Pancreas (tissue), 10 donors: ENCODE results near the gene ZG16B. TPM values are rescaled to one million over a fixed set of nuclear protein-coding genes. Genes with fewer than 3 reads are reported as not detected.

Experiments
- ATAC-seq, 4 donors: fragments of 200-7000 bp; cut with Tn5 transposase; one replicate each; pipeline versions ENCODE4 v1.8.0 to v1.9.1; 2020; ENCODE audit warnings: mild to moderate bottlenecking in 4 of 4, moderate library complexity in 4 of 4
- DNase-seq, 6 donors: peaks; one replicate each; pipeline ENCODE4 v3.0.0-alpha.2; 2020
- FAIRE-seq: peaks from 2 replicates; lab custom pipeline; 2012; peaks lifted over from hg19 to GRCh38; lab: Jason Lieb, UNC
- H3K27ac ChIP-seq, 4 donors: fragments of 200-600 bp; sonication (generic); 1 replicate in 3 of 4; 2 replicates in 1 of 4; pipeline versions ENCODE4 v1.5.0 to v1.8.0; 2020
- H3K27me3 ChIP-seq, 4 donors: fragments of 200-600 bp; one replicate each; pipeline ENCODE4 v1.8.0; 2021
- H3K36me3 ChIP-seq, 3 donors: fragments of 200-600 bp; sonication (generic) in 1 of 3; one replicate each; pipeline versions ENCODE4 v1.5.0 to v1.8.0; 2020 to 2021
- H3K4me1 ChIP-seq, 3 donors: fragments of 200-600 bp; one replicate each; pipeline ENCODE4 v1.8.0; 2021
- H3K4me3 ChIP-seq, 4 donors: fragments of 200-600 bp; sonication (generic) in 2 of 4; one replicate each; pipeline versions ENCODE4 v1.5.0 to v1.8.0; 2020 to 2021
- H3K9me3 ChIP-seq, 4 donors: fragments of 200-600 bp; one replicate each; pipeline ENCODE4 v1.8.0; 2021
- CTCF ChIP-seq, 4 donors: fragments of 200-600 bp; sonication (generic) in 3 of 4; IDR thresholded peaks; one replicate each; pipeline versions ENCODE4 v1.5.0 to v1.8.0; 2021; ENCODE audit warnings: antibody characterized with exemption in 4 of 4
- WGBS, 2 donors: extraction: QIAGEN DNeasy Blood & Tissue Kit; methylation state at CpG; one replicate each; pipeline ENCODE4 v1.1.7; 2013; 5-methylcytosine and 5-hydroxymethylcytosine counted together
- intact Hi-C, 3 donors: fragments of 100-400 bp; cut with DNase I; formaldehyde crosslinking; loops; one replicate each; pipeline versions ENCODE4 v1.11.1 to v1.14.2; 2022
- polyA plus RNA-seq, 2 donors: library from polyadenylated mRNA; stranded (reverse); fragments of 200-250 nt; gene quantifications; one replicate each; pipeline ENCODE4 v1.2.3, GENCODE V29; 2013
- total RNA-seq, 6 donors: library from RNA; stranded (reverse); fragmentation: NEBNext Ultra II Directional in 4 of 6; extraction: Animal tissue kit (Norgen Biotek cat#: 25700) in 4 of 6; gene quantifications; one replicate each; pipeline versions ENCODE4 v1.2.1 to v1.2.4, GENCODE V29; 2021 to 2023
- donor health status: healthy with polysubstance abuse.
- donor health status: DM: no; HTN: no; CAD: no; lungs with moderate emphysema.
- donor health status: DM: no; HTN: no; CAD: no.
- donor health status: control.
- donor health status: control.
- donor health status: Bipolar disorder and iron deficiency.
- donor health status: DM: yes; HTN: yes; CAD: no.
- donor health status: DM: no; HTN: no; CAD: no.
- donor health status: DM: no; HTN: no; CAD: no.
- donor health status: DM: yes; HTN: yes; CAD: no.

ZG16B gene
- total and polyA plus RNA-seq, 8 donors: 0.43 to 1.7 (median 0.80) TPM

GRCh38 chr16:2827831-2828520 lies 2.1 kb upstream of the ZG16B start:
- Histone ChIP-seq H3K4me1 (no peaks in the 10 kb centered on the region), H3K27ac (no peak overlapping the region), H3K9me3 (no peaks in the 10 kb centered on the region), H3K4me3 (no peak overlapping the region), H3K27me3 (no peaks in the 10 kb centered on the region), H3K36me3 (no peaks in the 10 kb centered on the region)
- no peak for ATAC-seq
- no peak for FAIRE-seq
- 67% methylated on average over 14 of the region's 14 CpGs for WGBS, 2 donors
- intact Hi-C loops: no loop called here
- no peak for TF ChIP-seq CTCF (IDR thresholded peaks at IDR 0.05)
- DNase-seq: peak in 1 of 6 donors; percentile 35

- FAIRE-seq (no peak), ATAC-seq (no peak), DNase-seq (peak in 1 of 6 donors; percentile 30)
- 75 to 82% methylated on average over 8 of the region's 8 CpGs for WGBS, 2 donors
- intact Hi-C loops: no loop called here
- no peaks in the 10 kb centered on the region for H3K27me3 ChIP-seq
- H3K36me3 ChIP-seq: no peaks in the 10 kb centered on the region
- TF ChIP-seq CTCF (IDR thresholded peaks at IDR 0.05): no peak
- no peaks in the 10 kb centered on the region for H3K9me3 ChIP-seq
- H3K27ac ChIP-seq: no peak overlapping the region
- H3K4me1 ChIP-seq: no peaks in the 10 kb centered on the region
- H3K4me3 ChIP-seq: no peak overlapping the region
Observed at GRCh38 chr16:2828521-2828840, 1.6 kb upstream of the ZG16B start.

- no peak for TF ChIP-seq CTCF (IDR thresholded peaks at IDR 0.05)
- DNase-seq (peak in 1 of 6 donors; percentile 48), ATAC-seq (no peak), FAIRE-seq (no peak)
- H3K9me3 ChIP-seq: no peaks in the 10 kb centered on the region
- intact Hi-C loops: no loop called here
- no peak overlapping the region for H3K27ac ChIP-seq
- H3K4me3 ChIP-seq: no peak overlapping the region
- no peaks in the 10 kb centered on the region for H3K36me3 ChIP-seq
- H3K4me1 ChIP-seq: no peaks in the 10 kb centered on the region
- WGBS, 2 donors: 79 to 89% methylated on average over 17 of the region's 17 CpGs
- H3K27me3 ChIP-seq: no peaks in the 10 kb centered on the region
Observed at GRCh38 chr16:2828876-2829430, 1.1 kb upstream of the ZG16B start.

- Histone ChIP-seq H3K27ac (no peak overlapping the region), H3K4me3 (no peak overlapping the region), H3K27me3 (no peaks in the 10 kb centered on the region), H3K4me1 (no peaks in the 10 kb centered on the region), H3K36me3 (no peaks in the 10 kb centered on the region), H3K9me3 (no peaks in the 10 kb centered on the region)
- ATAC-seq (peak in 1 of 4 donors; percentile 10), FAIRE-seq (no peak), DNase-seq (no peak)
- no peak for TF ChIP-seq CTCF (IDR thresholded peaks at IDR 0.05)
- intact Hi-C loops: no loop called here
- WGBS, 2 donors: 56 to 63% methylated on average over 5 of the region's 5 CpGs
Observed at GRCh38 chr16:2830355-2830695, 222 bp downstream of the ZG16B start.

GRCh38 chr16:2831203-2831602 lies 1.1 kb downstream of the ZG16B start:
- H3K4me3 ChIP-seq: no peak overlapping the region
- DNase-seq: peak in 1 of 6 donors; percentile 41
- intact Hi-C loops: no loop called here

More at GRCh38 chr16:2831203-2831602, 1.1 kb downstream of the ZG16B start:
- WGBS, 2 donors: 60 to 64% methylated on average over 15 of the region's 15 CpGs
- Histone ChIP-seq H3K36me3 (no peaks in the 10 kb centered on the region), H3K9me3 (no peaks in the 10 kb centered on the region), H3K27ac (no peak overlapping the region), H3K4me1 (no peaks in the 10 kb centered on the region), H3K27me3 (no peaks in the 10 kb centered on the region)
- no peak for TF ChIP-seq CTCF (IDR thresholded peaks at IDR 0.05)
- FAIRE-seq (no peak), ATAC-seq (no peak)
